GM21786 (cell line): ENCODE results near the gene CIROP.

Source experiments
- ATAC-seq: cut with Tn5 transposase; IDR thresholded peaks from one replicate; pipeline ENCODE4 v1.9.1; 2021; ENCODE audit not compliant: unreplicated experiment

CIROP gene

DNA sequence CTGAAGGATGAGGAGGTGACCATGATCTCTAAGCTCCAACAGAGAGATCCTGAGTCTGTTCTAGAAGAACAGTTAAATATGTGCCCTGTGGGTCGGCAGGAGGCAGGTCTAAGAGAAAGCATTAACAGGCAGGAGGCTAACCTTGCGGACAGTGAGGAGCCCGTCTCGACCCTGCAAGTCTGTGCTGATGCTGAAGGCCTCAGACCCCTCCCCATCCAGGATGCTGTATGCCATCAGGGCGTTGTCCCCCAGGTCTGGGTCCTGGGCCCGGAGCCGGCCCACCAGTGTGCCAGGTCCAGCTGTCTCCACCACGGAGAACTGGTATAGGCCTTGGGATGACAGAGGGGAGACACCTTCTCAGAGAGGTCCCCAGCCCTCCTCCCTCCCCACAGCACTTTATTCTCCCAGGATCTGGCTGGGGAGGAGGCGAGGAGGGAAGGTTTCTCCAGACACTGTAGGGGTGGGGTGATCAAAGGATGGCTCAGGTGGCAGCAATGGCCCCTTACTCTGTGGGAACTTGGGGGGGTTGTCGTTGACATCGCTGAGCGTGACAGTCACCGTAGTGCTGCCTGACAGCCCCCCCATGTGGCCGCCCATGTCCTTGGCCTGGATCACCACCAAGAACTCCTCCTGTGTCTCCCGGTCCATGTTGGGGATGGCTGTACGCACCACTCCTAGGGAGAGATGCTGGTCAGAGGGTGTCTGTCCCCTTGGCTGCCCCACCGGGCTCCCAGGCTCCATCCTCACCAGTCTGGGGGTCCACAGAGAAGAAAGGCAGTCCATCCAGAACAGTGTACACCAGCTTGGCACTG, 50.6 kb downstream of the CIROP start:
- no peak for ATAC-seq

DNA sequence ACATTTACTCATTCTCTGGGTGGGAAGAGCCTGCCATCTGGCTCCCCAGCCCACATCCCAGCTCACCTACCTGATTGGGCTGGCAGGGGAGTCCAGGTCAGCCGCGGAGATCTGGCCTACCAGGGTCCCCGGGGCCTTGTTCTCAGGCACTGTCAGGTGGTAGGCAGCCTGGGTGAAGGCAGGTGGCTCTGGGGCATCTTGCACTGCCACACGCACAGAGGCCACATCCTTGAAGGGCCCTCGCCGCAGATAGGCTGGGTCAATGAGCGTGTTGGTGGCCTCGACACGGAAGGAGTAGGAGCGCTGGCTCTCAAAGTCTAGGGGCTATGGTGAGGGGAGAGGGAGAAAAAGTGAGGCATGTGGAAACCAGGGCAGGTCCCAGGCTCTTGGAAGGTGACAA, 51.4 kb downstream of the CIROP start:
- no peak for ATAC-seq

DNA sequence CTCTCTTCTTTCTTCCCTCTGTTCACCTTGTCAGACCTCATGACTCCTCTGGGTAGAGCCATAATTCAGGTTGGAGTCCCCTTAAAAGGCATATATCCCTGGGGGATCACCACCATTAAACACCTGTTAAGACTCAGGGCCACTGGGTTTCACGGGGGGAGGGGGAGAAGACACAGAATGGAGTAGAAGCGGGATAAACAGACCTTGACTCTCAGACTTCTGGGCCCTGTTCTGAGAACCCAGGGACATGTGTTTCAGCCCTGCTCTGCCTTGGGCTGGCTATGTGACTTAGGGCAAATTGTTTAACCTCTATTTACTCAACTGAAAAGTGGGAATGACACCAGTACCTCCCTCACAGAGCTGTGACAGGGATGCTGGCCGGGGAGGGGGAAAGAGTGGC, 52.1 kb downstream of the CIROP start:
- no peak for ATAC-seq

DNA sequence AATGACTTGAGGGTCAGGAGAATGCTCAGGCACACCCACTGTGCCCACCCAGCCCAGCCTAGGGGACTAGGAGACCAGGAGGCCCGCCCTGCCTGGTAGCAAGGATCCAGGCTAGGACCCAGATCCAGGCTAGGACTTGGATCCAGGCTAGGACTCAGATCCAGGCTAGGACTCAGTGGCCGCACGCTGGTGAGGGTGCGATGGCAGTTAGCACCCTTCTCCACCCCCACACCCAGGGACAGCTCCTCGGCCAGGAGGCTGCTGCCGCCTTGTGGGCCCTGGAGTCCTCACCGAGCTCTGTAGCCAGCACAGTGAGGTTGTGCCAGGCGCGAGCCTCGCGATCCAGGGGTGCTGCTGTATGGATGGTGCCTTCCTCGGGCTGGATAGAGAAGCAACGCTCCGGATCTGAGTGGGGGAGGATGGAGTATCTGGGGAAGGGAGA, 52.6 kb downstream of the CIROP start:
- no peak for ATAC-seq

- ATAC-seq, result no peak
These were observed 53.4 kb downstream of the CIROP start for GRCh38 chr14:23051141-23052057.
